Loucy (cell line): ENCODE measurements around the gene TLN1.
A peak's percentile ranks its signal among the peaks of the same experiment; 100 is the strongest.

Experiments used
- CTCF ChIP-seq: fragments of 200-600 bp; sonication (generic); conservative IDR thresholded peaks from 2 replicates; pipeline ENCODE4 v1.5.1; 2014; ENCODE audit warnings: mild to moderate bottlenecking, antibody characterized with exemption, low read length
- EZH2phosphoT487 ChIP-seq: fragments of 200-600 bp; IDR thresholded peaks from 2 replicates; pipeline ENCODE4 v1.6.1; 2018; ENCODE audit warnings: antibody characterized with exemption, mild to moderate bottlenecking, moderate library complexity, borderline replicate concordance

GRCh38 chr9:35696520-35697215 is 35.3 kb downstream of the TLN1 start:
- peak; percentile 95 for TF ChIP-seq CTCF
- no peak for TF ChIP-seq EZH2phosphoT487
